Nephron progenitor cell (in vitro differentiated cells): ENCODE data around the gene SLC4A8.

Experiments used
- DNase-seq: peaks from one replicate; pipeline ENCODE4 v3.0.0; 2021
- H3K27ac Mint-ChIP-seq: 2 replicates; pipeline ENCODE4 v1.8.0; 2021; ENCODE audit warnings: mild to moderate bottlenecking, moderate library complexity, mixed read lengths
- H3K27me3 Mint-ChIP-seq: 2 replicates; pipeline ENCODE4 v1.8.0; 2021; ENCODE audit warnings: mild to moderate bottlenecking, low read depth, mixed read lengths; ENCODE audit not compliant: poor library complexity
- H3K36me3 Mint-ChIP-seq: 2 replicates; pipeline ENCODE4 v1.8.0; 2021; ENCODE audit warnings: low read depth, mixed read lengths
- H3K4me1 Mint-ChIP-seq: 2 replicates; pipeline ENCODE4 v1.8.0; 2021; ENCODE audit warnings: mixed read lengths
- H3K4me3 Mint-ChIP-seq: 2 replicates; pipeline ENCODE4 v1.8.0; 2021; ENCODE audit warnings: mild to moderate bottlenecking, moderate library complexity, mixed read lengths
- H3K9me3 Mint-ChIP-seq: 2 replicates; pipeline ENCODE4 v1.8.0; 2021; ENCODE audit warnings: mild to moderate bottlenecking, moderate library complexity, mixed read lengths
- CTCF ChIP-seq: fragments of 200-600 bp; sonication (generic); IDR thresholded peaks from 2 replicates; pipeline ENCODE4 v1.5.0; 2021; ENCODE audit warnings: antibody characterized with exemption

SLC4A8 gene

GRCh38 chr12:51465491-51465890 lies 40.9 kb downstream of the SLC4A8 start:
- H3K9me3 Mint-ChIP-seq = no peaks in the 10 kb centered on the region
- H3K27me3 Mint-ChIP-seq = peaks cover 9% of the 10 kb centered on the region
- DNase-seq = no peak
- no peak overlapping the region for H3K27ac Mint-ChIP-seq
- no peak for TF ChIP-seq CTCF
- H3K4me3 Mint-ChIP-seq = no peak overlapping the region
- no peaks in the 10 kb centered on the region for H3K36me3 Mint-ChIP-seq
- no peaks in the 10 kb centered on the region for H3K4me1 Mint-ChIP-seq

GRCh38 chr12:51470116-51470515 lies 45.5 kb downstream of the SLC4A8 start:
- Mint-ChIP-seq H3K27me3 (peaks cover 5% of the 10 kb centered on the region), H3K27ac (no peak overlapping the region)
- no peak for TF ChIP-seq CTCF

GRCh38 chr12:51471111-51471864 lies 46.7 kb downstream of the SLC4A8 start:
- H3K36me3 Mint-ChIP-seq = no peaks in the 10 kb centered on the region
- peaks cover 5% of the 10 kb centered on the region for H3K27me3 Mint-ChIP-seq
- no peak for DNase-seq
- no peaks in the 10 kb centered on the region for H3K9me3 Mint-ChIP-seq
- no peak overlapping the region for H3K27ac Mint-ChIP-seq
- TF ChIP-seq CTCF = no peak
- no peaks in the 10 kb centered on the region for H3K4me1 Mint-ChIP-seq
- no peak overlapping the region for H3K4me3 Mint-ChIP-seq

More at GRCh38 chr12:51470116-51470515, 45.5 kb downstream of the SLC4A8 start:
- DNase-seq = no peak
- H3K4me3 Mint-ChIP-seq = no peak overlapping the region
- H3K36me3 Mint-ChIP-seq = no peaks in the 10 kb centered on the region
- no peaks in the 10 kb centered on the region for H3K9me3 Mint-ChIP-seq
- H3K4me1 Mint-ChIP-seq = no peaks in the 10 kb centered on the region

GRCh38 chr12:51472984-51473383 lies 48.4 kb downstream of the SLC4A8 start:
- Mint-ChIP-seq H3K4me3 (no peak overlapping the region), H3K27me3 (peaks cover 5% of the 10 kb centered on the region), H3K9me3 (no peaks in the 10 kb centered on the region), H3K4me1 (no peaks in the 10 kb centered on the region), H3K36me3 (no peaks in the 10 kb centered on the region), H3K27ac (no peak overlapping the region)
- no peak for TF ChIP-seq CTCF
- DNase-seq = no peak

- Mint-ChIP-seq H3K36me3 (no peaks in the 10 kb centered on the region), H3K4me3 (no peak overlapping the region), H3K27ac (no peak overlapping the region), H3K27me3 (peaks cover 3% of the 10 kb centered on the region), H3K4me1 (no peaks in the 10 kb centered on the region), H3K9me3 (no peaks in the 10 kb centered on the region)
- no peak for TF ChIP-seq CTCF
- no peak for DNase-seq
These were observed 49.3 kb downstream of the SLC4A8 start for GRCh38 chr12:51473947-51474346.

GRCh38 chr12:51475543-51475942 lies 50.9 kb downstream of the SLC4A8 start:
- Mint-ChIP-seq H3K4me1 (no peaks in the 10 kb centered on the region), H3K27me3 (peaks cover 2% of the 10 kb centered on the region), H3K4me3 (no peak overlapping the region), H3K27ac (no peak overlapping the region), H3K36me3 (no peaks in the 10 kb centered on the region), H3K9me3 (no peaks in the 10 kb centered on the region)
- DNase-seq = no peak
- no peak for TF ChIP-seq CTCF
